NT2/D1 (cell line): Measurements from ENCODE around the gene TGM6.

Source experiments
- SUZ12 ChIP-seq: IDR thresholded peaks from 2 replicates; pipeline ENCODE4 v1.6.1; 2011; ENCODE audit not compliant: insufficient read length, insufficient read depth; ENCODE audit errors: extremely low read depth
- YY1 ChIP-seq: IDR thresholded peaks from 2 replicates; pipeline ENCODE4 v1.6.1; 2011; ENCODE audit not compliant: insufficient read length, insufficient read depth
- ZNF274 ChIP-seq: IDR thresholded peaks from 2 replicates; pipeline ENCODE4 v1.6.1; 2011; ENCODE audit warnings: mild to moderate bottlenecking, low read depth, low read length

- TF ChIP-seq ZNF274 = no peak
- TF ChIP-seq YY1 = no peak
- no peak for TF ChIP-seq SUZ12
These were observed 19.6 kb downstream of the TGM6 start for GRCh38 chr20:2400290-2400689.
